Lower leg skin (tissue), 3 donors: ENCODE data around the gene OR6T1.

Experiments used
- POLR2A ChIP-seq, 2 donors: fragments of 450-650 bp; IDR thresholded peaks; one replicate each; pipeline ENCODE4 v1.6.1; 2016 to 2017; ENCODE audit warnings: antibody characterized with exemption in 2 of 2, mild to moderate bottlenecking in 1 of 2, moderate library complexity in 1 of 2
- TF ChIP-seq, protein P1 (sequence below), 3 donors: fragments of 450-650 bp; IDR thresholded peaks; one replicate each; pipeline ENCODE4 v1.5.1; 2016; ENCODE audit warnings: antibody characterized with exemption in 3 of 3, mild to moderate bottlenecking in 3 of 3, moderate library complexity in 2 of 3

DNA sequence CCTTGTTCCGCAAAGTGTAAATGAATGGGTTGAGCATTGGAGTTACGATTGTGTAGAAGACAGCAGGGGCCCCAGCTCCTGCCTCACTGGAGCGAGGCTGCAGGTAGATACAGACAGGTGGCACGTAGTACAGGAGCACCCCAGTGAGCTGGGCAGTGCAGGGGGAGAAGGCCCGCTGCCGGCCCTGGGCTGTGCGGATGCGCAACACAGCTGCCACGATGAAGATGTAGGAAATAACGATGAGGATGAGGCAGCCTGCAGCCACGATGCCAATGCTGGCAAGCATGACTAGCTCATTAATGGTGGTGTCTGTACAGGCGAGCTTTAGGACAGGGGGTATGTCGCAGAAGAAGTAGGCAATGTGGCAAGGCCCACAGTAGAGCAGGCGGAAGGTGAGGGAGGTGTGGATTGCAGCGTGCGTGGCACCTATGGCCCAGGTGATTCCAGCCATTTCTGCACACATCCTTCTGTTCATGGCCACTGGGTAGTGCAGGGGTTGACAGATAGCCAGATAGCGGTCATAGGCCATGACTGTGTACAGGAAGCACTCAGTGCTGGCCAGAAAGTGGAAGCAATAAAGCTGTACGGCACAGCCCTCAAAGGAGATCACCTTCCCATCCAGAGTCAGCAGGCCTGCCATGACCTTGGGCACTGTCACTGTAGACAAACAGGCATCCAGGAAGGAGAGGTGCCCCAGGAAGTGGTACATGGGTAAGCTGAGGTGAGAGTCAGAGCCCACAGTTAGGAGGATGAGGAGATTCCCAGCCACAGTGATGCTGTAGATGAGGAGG is 33.3 kb upstream of the OR6T1 start:
- TF ChIP-seq, protein P1, sequence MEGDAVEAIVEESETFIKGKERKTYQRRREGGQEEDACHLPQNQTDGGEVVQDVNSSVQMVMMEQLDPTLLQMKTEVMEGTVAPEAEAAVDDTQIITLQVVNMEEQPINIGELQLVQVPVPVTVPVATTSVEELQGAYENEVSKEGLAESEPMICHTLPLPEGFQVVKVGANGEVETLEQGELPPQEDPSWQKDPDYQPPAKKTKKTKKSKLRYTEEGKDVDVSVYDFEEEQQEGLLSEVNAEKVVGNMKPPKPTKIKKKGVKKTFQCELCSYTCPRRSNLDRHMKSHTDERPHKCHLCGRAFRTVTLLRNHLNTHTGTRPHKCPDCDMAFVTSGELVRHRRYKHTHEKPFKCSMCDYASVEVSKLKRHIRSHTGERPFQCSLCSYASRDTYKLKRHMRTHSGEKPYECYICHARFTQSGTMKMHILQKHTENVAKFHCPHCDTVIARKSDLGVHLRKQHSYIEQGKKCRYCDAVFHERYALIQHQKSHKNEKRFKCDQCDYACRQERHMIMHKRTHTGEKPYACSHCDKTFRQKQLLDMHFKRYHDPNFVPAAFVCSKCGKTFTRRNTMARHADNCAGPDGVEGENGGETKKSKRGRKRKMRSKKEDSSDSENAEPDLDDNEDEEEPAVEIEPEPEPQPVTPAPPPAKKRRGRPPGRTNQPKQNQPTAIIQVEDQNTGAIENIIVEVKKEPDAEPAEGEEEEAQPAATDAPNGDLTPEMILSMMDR (IDR thresholded peaks at IDR 0.05) = no peak
- TF ChIP-seq POLR2A (IDR thresholded peaks at IDR 0.05) = no peak
